Measurements from ENCODE around the gene OXNAD1.

The OXNAD1 gene

GRCh38 chr3:16277471-16277870 is 12.5 kb downstream of the OXNAD1 start:
- DNase-seq (ENCODE audit: low read depth in 2 of 2): no peak

GRCh38 chr3:16279010-16279801 is 14.2 kb downstream of the OXNAD1 start:
- DNase-seq (ENCODE audit: low read depth in 2 of 2): no peak

GRCh38 chr3:16280671-16281070 is 15.7 kb downstream of the OXNAD1 start:
- DNase-seq (ENCODE audit: low read depth in 2 of 2): no peak

GRCh38 chr3:16284633-16285032 is 19.6 kb downstream of the OXNAD1 start:
- no peak for DNase-seq (ENCODE audit: low read depth in 2 of 2)

GRCh38 chr3:16286161-16286560 is 21.1 kb downstream of the OXNAD1 start:
- peak; percentile 65 for DNase-seq (ENCODE audit: low read depth in 2 of 2)

- DNase-seq (ENCODE audit: low read depth in 2 of 2): no peak
These were observed 21.9 kb downstream of the OXNAD1 start for GRCh38 chr3:16286751-16287543.

GRCh38 chr3:16288664-16289063 is 23.7 kb downstream of the OXNAD1 start:
- DNase-seq (ENCODE audit: low read depth in 2 of 2): no peak

- no peak for DNase-seq (ENCODE audit: low read depth in 2 of 2)
These were observed 24.3 kb downstream of the OXNAD1 start for GRCh38 chr3:16289144-16289889.

GRCh38 chr3:16290007-16290826 is 25.2 kb downstream of the OXNAD1 start:
- no peak for DNase-seq (ENCODE audit: low read depth in 2 of 2)

- no peak for DNase-seq (ENCODE audit: low read depth in 2 of 2)
These were observed 25.8 kb downstream of the OXNAD1 start for GRCh38 chr3:16290827-16291196.

GRCh38 chr3:16294844-16295243 is 29.8 kb downstream of the OXNAD1 start:
- DNase-seq (ENCODE audit: low read depth in 2 of 2): no peak

- no peak for DNase-seq (ENCODE audit: low read depth in 2 of 2)
These were observed 30.4 kb downstream of the OXNAD1 start for GRCh38 chr3:16295298-16295890.

- DNase-seq (ENCODE audit: low read depth in 2 of 2): no peak
These were observed 33.2 kb downstream of the OXNAD1 start for GRCh38 chr3:16297997-16298885.

GRCh38 chr3:16298891-16299290 is 33.9 kb downstream of the OXNAD1 start:
- DNase-seq (ENCODE audit: low read depth in 2 of 2): no peak

- DNase-seq (ENCODE audit: low read depth in 2 of 2): no peak
These were observed 34.7 kb downstream of the OXNAD1 start for GRCh38 chr3:16299746-16300145.

- no peak for DNase-seq (ENCODE audit: low read depth in 2 of 2)
These were observed 35.3 kb downstream of the OXNAD1 start for GRCh38 chr3:16300307-16300706.

- no peak for DNase-seq (ENCODE audit: low read depth in 2 of 2)
These were observed 35.9 kb downstream of the OXNAD1 start for GRCh38 chr3:16300881-16301359.

GRCh38 chr3:16301507-16301906 is 36.5 kb downstream of the OXNAD1 start:
- DNase-seq (ENCODE audit: low read depth in 2 of 2): no peak

- DNase-seq (ENCODE audit: low read depth in 2 of 2): no peak
These were observed 37.1 kb downstream of the OXNAD1 start for GRCh38 chr3:16302082-16302631.

All from stimulated activated CD4-positive, alpha-beta T cell treated with anti-CD3 and anti-CD28 coated beads, Interleukin-15, amount 100 ng/mL, for 48 hours (primary cell).